Measurements from ENCODE around the gene COL25A1.

The COL25A1 gene

GRCh38 chr4:109294006-109294405 is 8.5 kb downstream of the COL25A1 start:
- DNase-seq (ENCODE audit: low read depth in 1 of 2, low spot score in 1 of 2) = no peak

GRCh38 chr4:109291707-109292238 is 10.7 kb downstream of the COL25A1 start:
- no peak for DNase-seq (ENCODE audit: low read depth in 1 of 2, low spot score in 1 of 2)

GRCh38 chr4:109290918-109291317 is 11.5 kb downstream of the COL25A1 start:
- DNase-seq (ENCODE audit: low read depth in 1 of 2, low spot score in 1 of 2) = no peak

- DNase-seq (ENCODE audit: low read depth in 1 of 2, low spot score in 1 of 2) = no peak
These were observed 23.8 kb downstream of the COL25A1 start for GRCh38 chr4:109278594-109279031.

- DNase-seq (ENCODE audit: low read depth in 1 of 2, low spot score in 1 of 2) = no peak
These were observed 25.9 kb downstream of the COL25A1 start for GRCh38 chr4:109276482-109277095.

GRCh38 chr4:109275066-109275745 is 27.3 kb downstream of the COL25A1 start:
- DNase-seq (ENCODE audit: low read depth in 1 of 2, low spot score in 1 of 2) = no peak

GRCh38 chr4:109266891-109267290 is 35.6 kb downstream of the COL25A1 start:
- DNase-seq (ENCODE audit: low read depth in 1 of 2, low spot score in 1 of 2) = no peak

GRCh38 chr4:109266236-109266635 is 36.2 kb downstream of the COL25A1 start:
- DNase-seq (ENCODE audit: low read depth in 1 of 2, low spot score in 1 of 2) = no peak

GRCh38 chr4:109263721-109264120 is 38.7 kb downstream of the COL25A1 start:
- no peak for DNase-seq (ENCODE audit: low read depth in 1 of 2, low spot score in 1 of 2)

GRCh38 chr4:109256818-109257217 is 45.6 kb downstream of the COL25A1 start:
- DNase-seq (ENCODE audit: low read depth in 1 of 2, low spot score in 1 of 2) = no peak

- DNase-seq (ENCODE audit: low read depth in 1 of 2, low spot score in 1 of 2) = no peak
These were observed 47.6 kb downstream of the COL25A1 start for GRCh38 chr4:109254845-109255244.

- DNase-seq (ENCODE audit: low read depth in 1 of 2, low spot score in 1 of 2) = no peak
These were observed 51.1 kb downstream of the COL25A1 start for GRCh38 chr4:109251396-109251795.

GRCh38 chr4:109248322-109248900 is 54.0 kb downstream of the COL25A1 start:
- DNase-seq (ENCODE audit: low read depth in 1 of 2, low spot score in 1 of 2) = no peak

- no peak for DNase-seq (ENCODE audit: low read depth in 1 of 2, low spot score in 1 of 2)
These were observed 58.6 kb downstream of the COL25A1 start for GRCh38 chr4:109243871-109244270.

GRCh38 chr4:109238746-109239145 is 63.7 kb downstream of the COL25A1 start:
- DNase-seq (ENCODE audit: low read depth in 1 of 2, low spot score in 1 of 2) = no peak

- no peak for DNase-seq (ENCODE audit: low read depth in 1 of 2, low spot score in 1 of 2)
These were observed 66.8 kb downstream of the COL25A1 start for GRCh38 chr4:109235683-109236082.

GRCh38 chr4:109234596-109234995 is 67.9 kb downstream of the COL25A1 start:
- DNase-seq (ENCODE audit: low read depth in 1 of 2, low spot score in 1 of 2) = no peak

GRCh38 chr4:109233570-109233969 is 68.9 kb downstream of the COL25A1 start:
- DNase-seq (ENCODE audit: low read depth in 1 of 2, low spot score in 1 of 2) = no peak

- no peak for DNase-seq (ENCODE audit: low read depth in 1 of 2, low spot score in 1 of 2)
These were observed 69.8 kb downstream of the COL25A1 start for GRCh38 chr4:109232681-109233080.

- no peak for DNase-seq (ENCODE audit: low read depth in 1 of 2, low spot score in 1 of 2)
These were observed 71.1 kb downstream of the COL25A1 start for GRCh38 chr4:109231331-109231730.

GRCh38 chr4:109229028-109229427 is 73.4 kb downstream of the COL25A1 start:
- no peak for DNase-seq (ENCODE audit: low read depth in 1 of 2, low spot score in 1 of 2)

- DNase-seq (ENCODE audit: low read depth in 1 of 2, low spot score in 1 of 2) = no peak
These were observed 84.2 kb downstream of the COL25A1 start for GRCh38 chr4:109218288-109218687.

Measured in activated T-helper 1 cell treated with anti-CD3 and anti-CD28 coated beads, Interleukin-2, amount 50 U/mL, for 16 hours (primary cell).